ENCODE results near the gene S100A2.

GRCh38 chr1:153588482-153588881, 22.8 kb upstream of the S100A2 start:
- TF ChIP-seq CTCF (IDR thresholded peaks at IDR 0.05; ENCODE audit: insufficient read depth, low read length) (no peak), POLR2AphosphoS5 (IDR thresholded peaks at IDR 0.05; ENCODE audit: low read depth) (no peak)

Measured in HL-60 (cell line).